ENCODE data around the gene KCNQ1OT1. TPM values are rescaled to one million over a fixed set of nuclear protein-coding genes. Genes with fewer than 3 reads are reported as not detected.

The KCNQ1OT1 gene
- polyA plus RNA-seq, 1 of the 3 experiments (the other 2 are of a cell fraction) = 0.03 TPM

GRCh38 chr11:2675540-2675939 is 24.3 kb downstream of the KCNQ1OT1 start (continued):
- TF ChIP-seq REST (IDR thresholded peaks at IDR 0.05; ENCODE audit: low read depth, low read length) = no peak
- TF ChIP-seq RXRA (IDR thresholded peaks at IDR 0.05; ENCODE audit: borderline replicate concordance, low read depth) = no peak
- no peak for TF ChIP-seq SMC3 (IDR thresholded peaks at IDR 0.05; ENCODE audit: low read depth, low read length)
- no peak for TF ChIP-seq ELF1 (IDR thresholded peaks at IDR 0.05)
- peak; percentile 85 for TF ChIP-seq RCOR1 (IDR thresholded peaks at IDR 0.05; ENCODE audit: low read length)
- no peak for TF ChIP-seq PBX3 (IDR thresholded peaks at IDR 0.05)
- peak; percentile 96 for TF ChIP-seq FOXJ3 (CRISPR knock-in tag; IDR thresholded peaks at IDR 0.05)
- TF ChIP-seq CHD2 (IDR thresholded peaks at IDR 0.05; ENCODE audit: low read length, partially characterized antibody) = peak; percentile 88
- TF ChIP-seq FOXM1 (IDR thresholded peaks at IDR 0.05; ENCODE audit: low read depth) = no peak
- peak; percentile 55; the same call in 1 of the 2 replicates for TF ChIP-seq GATA2 (CRISPR knock-in tag; IDR thresholded peaks at IDR 0.05)
- TF ChIP-seq YY1 (IDR thresholded peaks at IDR 0.05; ENCODE audit: low read depth) = no peak
- TF ChIP-seq EP300 (IDR thresholded peaks at IDR 0.05; ENCODE audit: borderline replicate concordance in 1 of 2, low read depth in 1 of 2, low read length in 1 of 2) = peak in 1 of 2 experiments; percentile 88; a peak in 2 of 4 replicates
- TF ChIP-seq RAD21 (IDR thresholded peaks at IDR 0.05; ENCODE audit: low read length) = no peak; the same call in 1 of the 2 replicates
- TF ChIP-seq NFIC (IDR thresholded peaks at IDR 0.05; ENCODE audit: borderline replicate concordance) = no peak
- TF ChIP-seq TAF1 (IDR thresholded peaks at IDR 0.05; ENCODE audit: borderline replicate concordance, low read depth, low read length) = no peak
- TF ChIP-seq JUND (IDR thresholded peaks at IDR 0.05) = no peak
- peak; percentile 17; the same call in 1 of the 2 replicates for TF ChIP-seq TCF12 (IDR thresholded peaks at IDR 0.05)
- TF ChIP-seq, protein P1, sequence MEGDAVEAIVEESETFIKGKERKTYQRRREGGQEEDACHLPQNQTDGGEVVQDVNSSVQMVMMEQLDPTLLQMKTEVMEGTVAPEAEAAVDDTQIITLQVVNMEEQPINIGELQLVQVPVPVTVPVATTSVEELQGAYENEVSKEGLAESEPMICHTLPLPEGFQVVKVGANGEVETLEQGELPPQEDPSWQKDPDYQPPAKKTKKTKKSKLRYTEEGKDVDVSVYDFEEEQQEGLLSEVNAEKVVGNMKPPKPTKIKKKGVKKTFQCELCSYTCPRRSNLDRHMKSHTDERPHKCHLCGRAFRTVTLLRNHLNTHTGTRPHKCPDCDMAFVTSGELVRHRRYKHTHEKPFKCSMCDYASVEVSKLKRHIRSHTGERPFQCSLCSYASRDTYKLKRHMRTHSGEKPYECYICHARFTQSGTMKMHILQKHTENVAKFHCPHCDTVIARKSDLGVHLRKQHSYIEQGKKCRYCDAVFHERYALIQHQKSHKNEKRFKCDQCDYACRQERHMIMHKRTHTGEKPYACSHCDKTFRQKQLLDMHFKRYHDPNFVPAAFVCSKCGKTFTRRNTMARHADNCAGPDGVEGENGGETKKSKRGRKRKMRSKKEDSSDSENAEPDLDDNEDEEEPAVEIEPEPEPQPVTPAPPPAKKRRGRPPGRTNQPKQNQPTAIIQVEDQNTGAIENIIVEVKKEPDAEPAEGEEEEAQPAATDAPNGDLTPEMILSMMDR (IDR thresholded peaks at IDR 0.05) = no peak
- no peak for TF ChIP-seq TEAD4 (IDR thresholded peaks at IDR 0.05; ENCODE audit: borderline replicate concordance, insufficient read depth)

Measured in SK-N-SH (cell line).